MM.1S (cell line): ENCODE measurements around the gene HEATR5A.
A peak's percentile ranks its signal among the peaks of the same experiment; 100 is the strongest.

Experiments used
- DNase-seq: peaks from one replicate; pipeline ENCODE4 v3.0.0-alpha.2; 2015
- H2AFZ ChIP-seq: fragments of 300-600 bp; sonication (generic); 2 replicates; pipeline ENCODE4 v1.6.0; 2016; ENCODE audit warnings: antibody characterized with exemption, low read length
- H3F3A ChIP-seq: fragments of 300-600 bp; sonication (generic); 2 replicates; pipeline ENCODE4 v1.6.1; 2016; ENCODE audit warnings: mild to moderate bottlenecking, antibody characterized with exemption, low read length, moderate library complexity, mixed read lengths; ENCODE audit not compliant: insufficient read depth
- H3K27ac ChIP-seq: fragments of 300-600 bp; sonication (generic); 2 replicates; pipeline ENCODE4 v1.5.1; 2016; ENCODE audit warnings: mild to moderate bottlenecking, low read length
- H3K27me3 ChIP-seq: fragments of 300-600 bp; sonication (generic); replicated peaks from 2 replicates; pipeline ENCODE4 v1.6.0; 2016; ENCODE audit warnings: low read length; ENCODE audit not compliant: insufficient read depth
- H3K36me3 ChIP-seq: fragments of 300-600 bp; sonication (generic); replicated peaks from 2 replicates; pipeline ENCODE4 v1.6.1; 2016; ENCODE audit warnings: mild to moderate bottlenecking, low read length, mixed read lengths; ENCODE audit not compliant: insufficient read depth
- H3K4me1 ChIP-seq: fragments of 300-600 bp; sonication (generic); 2 replicates; pipeline ENCODE4 v1.6.1; 2016; ENCODE audit warnings: low read length, mixed read lengths
- H3K4me2 ChIP-seq: fragments of 300-600 bp; sonication (generic); 2 replicates; pipeline ENCODE4 v1.6.0; 2016; ENCODE audit warnings: low read depth, low read length
- H3K4me3 ChIP-seq: fragments of 300-600 bp; sonication (generic); 2 replicates; pipeline ENCODE4 v1.5.1; 2016; ENCODE audit warnings: low read length, mixed read lengths
- H3K79me2 ChIP-seq: fragments of 300-600 bp; sonication (generic); 2 replicates; pipeline ENCODE4 v1.6.1; 2016; ENCODE audit warnings: mixed run types, low read length, mixed read lengths
- H3K9ac ChIP-seq: fragments of 300-600 bp; sonication (generic); 2 replicates; pipeline ENCODE4 v1.6.1; 2016; ENCODE audit warnings: low read length, mixed read lengths
- H3K9me2 ChIP-seq: fragments of 300-600 bp; sonication (generic); replicated peaks from 2 replicates; pipeline ENCODE4 v1.6.1; 2016; ENCODE audit warnings: mild to moderate bottlenecking, low read length, mixed read lengths; ENCODE audit not compliant: insufficient read depth
- H3K9me3 ChIP-seq: fragments of 300-600 bp; sonication (generic); replicated peaks from 2 replicates; pipeline ENCODE4 v1.6.1; 2016; ENCODE audit warnings: mild to moderate bottlenecking, low read length, mixed read lengths; ENCODE audit not compliant: insufficient read depth
- H4K20me1 ChIP-seq: fragments of 300-600 bp; sonication (generic); 2 replicates; pipeline ENCODE4 v1.6.1; 2016; ENCODE audit warnings: mild to moderate bottlenecking, low read length, moderate library complexity, mixed read lengths; ENCODE audit not compliant: insufficient read depth
- EZH2 ChIP-seq: fragments of 300-600 bp; sonication (generic); optimal IDR thresholded peaks from 2 replicates; pipeline ENCODE3; 2017; ENCODE audit warnings: low read depth, mild to moderate bottlenecking, antibody characterized with exemption, low read length, mixed read lengths
- EZH2phosphoT487 ChIP-seq: fragments of 300-600 bp; sonication (generic); IDR thresholded peaks from 2 replicates; pipeline ENCODE4 v1.6.1; 2018; ENCODE audit warnings: antibody characterized with exemption, low read length
- TF ChIP-seq, protein P1 (sequence below): fragments of 300-600 bp; sonication (generic); IDR thresholded peaks from 2 replicates; pipeline ENCODE4 v1.5.1; 2016; ENCODE audit warnings: antibody characterized with exemption, low read length, mixed read lengths

Gene HEATR5A

DNA sequence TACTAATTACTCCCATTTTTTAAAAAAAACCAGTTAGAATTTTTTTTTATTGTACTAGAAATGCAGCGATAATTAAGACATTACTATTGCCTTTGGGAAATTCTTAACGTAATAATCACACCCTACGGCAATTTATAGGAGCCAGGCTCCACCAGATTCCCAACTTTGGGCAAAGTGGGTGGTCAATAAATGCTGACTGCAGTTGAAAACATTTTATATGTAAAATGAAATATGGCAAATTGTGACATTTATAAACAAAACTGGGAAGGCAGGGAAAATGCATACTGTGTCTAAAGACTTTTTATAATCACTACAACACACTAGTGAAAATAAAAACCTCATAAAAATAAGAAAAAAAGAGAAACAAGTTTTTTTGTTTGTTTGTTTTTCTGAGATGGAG lies 119.5 kb downstream of the HEATR5A start:
- Histone ChIP-seq H3K9ac (no peak overlapping the region), H3K27ac (no peak overlapping the region), H3K4me1 (peaks cover 10% of the 10 kb centered on the region; the same call in 1 of the 2 replicates), H3K4me2 (no peak overlapping the region), H3K9me3 (no peaks in the 10 kb centered on the region), H3K27me3 (no peaks in the 10 kb centered on the region), H3K4me3 (no peak overlapping the region), H4K20me1 (no peaks in the 10 kb centered on the region), H2AFZ (no peak overlapping the region), H3F3A (no peaks in the 10 kb centered on the region), H3K36me3 (no peaks in the 10 kb centered on the region), H3K9me2 (no peaks in the 10 kb centered on the region), H3K79me2 (no peaks in the 10 kb centered on the region)
- no peak for DNase-seq
- TF ChIP-seq EZH2phosphoT487: no peak
- TF ChIP-seq, protein P1, sequence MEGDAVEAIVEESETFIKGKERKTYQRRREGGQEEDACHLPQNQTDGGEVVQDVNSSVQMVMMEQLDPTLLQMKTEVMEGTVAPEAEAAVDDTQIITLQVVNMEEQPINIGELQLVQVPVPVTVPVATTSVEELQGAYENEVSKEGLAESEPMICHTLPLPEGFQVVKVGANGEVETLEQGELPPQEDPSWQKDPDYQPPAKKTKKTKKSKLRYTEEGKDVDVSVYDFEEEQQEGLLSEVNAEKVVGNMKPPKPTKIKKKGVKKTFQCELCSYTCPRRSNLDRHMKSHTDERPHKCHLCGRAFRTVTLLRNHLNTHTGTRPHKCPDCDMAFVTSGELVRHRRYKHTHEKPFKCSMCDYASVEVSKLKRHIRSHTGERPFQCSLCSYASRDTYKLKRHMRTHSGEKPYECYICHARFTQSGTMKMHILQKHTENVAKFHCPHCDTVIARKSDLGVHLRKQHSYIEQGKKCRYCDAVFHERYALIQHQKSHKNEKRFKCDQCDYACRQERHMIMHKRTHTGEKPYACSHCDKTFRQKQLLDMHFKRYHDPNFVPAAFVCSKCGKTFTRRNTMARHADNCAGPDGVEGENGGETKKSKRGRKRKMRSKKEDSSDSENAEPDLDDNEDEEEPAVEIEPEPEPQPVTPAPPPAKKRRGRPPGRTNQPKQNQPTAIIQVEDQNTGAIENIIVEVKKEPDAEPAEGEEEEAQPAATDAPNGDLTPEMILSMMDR: no peak
- TF ChIP-seq EZH2: no peak

DNA sequence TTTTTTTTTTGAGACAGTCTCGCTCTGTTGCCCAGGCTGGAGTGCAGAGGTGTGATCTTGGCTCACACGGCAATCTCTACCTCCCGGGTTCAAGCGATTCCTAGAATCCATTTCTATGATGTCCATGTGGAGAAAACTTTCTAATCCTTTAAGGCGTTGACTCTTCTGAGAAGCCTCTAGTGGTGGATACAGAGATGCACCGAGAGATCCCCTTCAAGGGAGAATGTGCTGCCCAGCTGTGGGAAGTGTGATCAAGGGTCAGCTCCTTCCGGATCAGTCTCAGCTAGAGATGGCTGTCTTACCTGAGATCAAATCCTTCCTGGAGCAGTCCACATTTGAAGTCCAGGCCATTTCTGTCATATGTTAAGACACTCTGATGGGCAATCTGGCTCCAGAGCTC lies 120.1 kb downstream of the HEATR5A start:
- TF ChIP-seq EZH2 (no peak), EZH2phosphoT487 (no peak)
- TF ChIP-seq, protein P1: no peak
- H3K9ac ChIP-seq: no peak overlapping the region
- no peaks in the 10 kb centered on the region for H4K20me1 ChIP-seq
- no peak overlapping the region for H2AFZ ChIP-seq
- H3K27me3 ChIP-seq: no peaks in the 10 kb centered on the region
- peaks cover 10% of the 10 kb centered on the region; the same call in 1 of the 2 replicates for H3K4me1 ChIP-seq
- no peaks in the 10 kb centered on the region for H3K9me3 ChIP-seq
- no peaks in the 10 kb centered on the region for H3K9me2 ChIP-seq
- DNase-seq: no peak
- no peak overlapping the region for H3K4me2 ChIP-seq
- H3K4me3 ChIP-seq: no peak overlapping the region
- H3K36me3 ChIP-seq: no peaks in the 10 kb centered on the region
- H3K79me2 ChIP-seq: no peaks in the 10 kb centered on the region
- H3K27ac ChIP-seq: no peak overlapping the region
- H3F3A ChIP-seq: no peaks in the 10 kb centered on the region

DNA sequence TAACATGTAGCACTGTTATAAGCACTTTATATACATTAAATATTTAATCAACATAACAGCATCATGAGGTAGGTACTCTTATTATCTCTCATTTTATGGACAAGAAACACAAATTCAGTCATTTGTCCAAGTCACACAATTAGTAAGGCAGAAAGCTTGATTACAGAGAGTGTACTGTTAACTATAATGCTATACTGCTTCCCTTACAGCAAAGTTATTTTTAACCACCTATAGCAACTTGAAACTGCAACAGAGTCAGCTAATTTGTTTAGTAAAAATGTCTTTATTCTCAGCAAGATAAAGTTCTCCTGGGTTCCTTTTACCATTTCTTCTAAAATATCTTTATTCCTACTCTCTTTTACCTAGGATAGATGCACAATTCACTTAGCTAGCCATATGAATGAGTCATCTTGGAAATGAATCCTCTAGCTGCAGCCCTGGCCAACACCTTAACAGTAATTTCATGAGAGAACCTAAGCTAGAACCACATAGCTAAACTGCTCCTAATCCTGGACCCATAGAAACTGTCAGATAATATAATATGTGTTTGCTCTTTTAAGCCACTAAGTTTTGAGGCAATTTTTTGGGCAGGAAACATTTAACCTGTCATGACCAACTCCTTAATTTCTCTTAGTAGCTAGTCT lies 122.5 kb downstream of the HEATR5A start:
- H3K4me3 ChIP-seq: 0 out of 2 replicates have a peak overlapping the region, but pooled peaks have one; percentile 1
- no peaks in the 10 kb centered on the region for H3K36me3 ChIP-seq
- TF ChIP-seq EZH2phosphoT487 (no peak), EZH2 (no peak)
- TF ChIP-seq, protein P1: no peak
- H3K9me2 ChIP-seq: no peaks in the 10 kb centered on the region
- H3K4me1 ChIP-seq: peaks cover 10% of the 10 kb centered on the region; the same call in 1 of the 2 replicates
- H3K27ac ChIP-seq: peak overlapping the region; percentile 43; the same call in 1 of the 2 replicates
- H3K4me2 ChIP-seq: peak overlapping the region; percentile 41; the same call in 1 of the 2 replicates
- no peaks in the 10 kb centered on the region for H3K27me3 ChIP-seq
- no peaks in the 10 kb centered on the region for H3K79me2 ChIP-seq
- DNase-seq: peak; percentile 6
- no peaks in the 10 kb centered on the region for H4K20me1 ChIP-seq
- no peaks in the 10 kb centered on the region for H3F3A ChIP-seq
- no peaks in the 10 kb centered on the region for H3K9me3 ChIP-seq
- H2AFZ ChIP-seq: 0 out of 2 replicates have a peak overlapping the region, but pooled peaks have one; percentile 8
- no peak overlapping the region for H3K9ac ChIP-seq
